GM19239 (cell line): ENCODE data around the gene SIAH3.

ENCODE experiments used
- DNase-seq: peaks from one replicate; pipeline ENCODE4 v3.0.0; 2011; ENCODE audit warnings: low spot score; ENCODE audit not compliant: insufficient read length
- FAIRE-seq: peaks from 2 replicates; lab custom pipeline; 2011; peaks lifted over from hg19 to GRCh38; lab: Jason Lieb, UNC

SIAH3 gene

DNA sequence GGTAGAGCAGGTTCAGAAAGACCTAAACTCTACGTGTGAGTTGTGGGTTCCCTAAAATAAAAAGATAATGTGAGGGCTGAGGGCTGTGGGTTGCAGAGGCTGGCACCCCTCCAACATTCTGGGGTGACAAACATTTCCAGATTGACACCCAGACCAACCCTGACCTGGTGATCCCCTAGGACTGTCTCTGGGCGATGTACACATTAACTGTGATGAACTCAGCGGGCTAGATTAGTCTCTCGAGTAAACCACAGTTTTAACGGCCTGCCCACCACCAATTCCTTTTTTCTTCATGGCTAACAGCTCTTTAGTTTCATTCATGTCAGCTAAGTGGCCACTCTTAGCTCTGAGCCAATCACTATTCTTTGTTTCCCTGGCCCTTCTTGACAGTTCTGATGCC, 24.8 kb downstream of the SIAH3 start:
- FAIRE-seq, result no peak
- DNase-seq, result no peak

- FAIRE-seq, result no peak
Measured at GRCh38 chr13:45825387-45825650, 26.2 kb downstream of the SIAH3 start.

GRCh38 chr13:45823583-45823982, 28.0 kb downstream of the SIAH3 start:
- FAIRE-seq, result no peak
- no peak for DNase-seq

More at GRCh38 chr13:45825387-45825650, 26.2 kb downstream of the SIAH3 start:
- DNase-seq, result no peak

GRCh38 chr13:45821811-45822210, 29.7 kb downstream of the SIAH3 start:
- FAIRE-seq, result no peak
- DNase-seq, result no peak

GRCh38 chr13:45820106-45820838, 31.3 kb downstream of the SIAH3 start:
- no peak for FAIRE-seq
- no peak for DNase-seq

DNA sequence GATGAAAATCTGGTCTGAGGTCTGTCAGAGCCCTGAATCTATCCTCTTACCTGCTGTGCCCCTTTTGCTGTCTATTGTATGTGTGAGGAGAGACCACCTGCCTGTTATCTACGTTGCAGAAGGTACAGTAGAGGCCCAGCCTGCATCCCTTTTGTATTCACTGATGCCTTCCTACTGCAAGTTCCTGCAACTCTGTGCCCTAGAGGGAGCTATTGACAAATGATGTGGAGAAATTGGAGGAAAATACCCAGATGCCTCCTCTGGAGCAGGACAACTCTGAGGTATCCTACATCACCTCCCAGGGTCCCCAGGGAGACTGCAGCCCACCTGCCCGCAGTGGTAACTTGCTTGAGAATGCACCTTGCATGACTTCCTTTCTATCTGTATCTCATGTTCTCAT, 33.7 kb downstream of the SIAH3 start:
- FAIRE-seq (no peak), DNase-seq (no peak)

DNA sequence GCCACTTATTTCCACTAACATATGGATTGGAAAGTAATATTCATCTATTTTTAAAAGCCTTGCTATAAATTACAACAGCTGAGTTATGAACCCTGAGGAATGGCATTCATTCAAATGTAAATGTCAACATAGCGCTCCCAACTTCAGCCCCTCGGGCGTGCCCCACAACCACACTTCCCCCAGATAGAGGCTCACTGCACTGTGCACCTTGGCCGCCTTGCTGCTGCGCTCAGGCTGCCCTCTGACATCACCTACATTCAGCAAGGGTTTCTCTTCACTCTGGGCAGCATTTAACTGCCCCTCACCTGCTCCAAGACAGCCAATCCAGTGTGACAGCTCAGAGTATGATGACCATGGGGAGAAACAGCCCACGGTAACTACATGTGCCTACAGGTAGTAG, 35.1 kb downstream of the SIAH3 start:
- DNase-seq (no peak), FAIRE-seq (no peak)

GRCh38 chr13:45812695-45813372, 38.7 kb downstream of the SIAH3 start:
- DNase-seq (no peak), FAIRE-seq (no peak)

GRCh38 chr13:45811891-45812694, 39.5 kb downstream of the SIAH3 start:
- DNase-seq (no peak), FAIRE-seq (no peak)

GRCh38 chr13:45809801-45810394, 41.7 kb downstream of the SIAH3 start:
- DNase-seq, result no peak
- no peak for FAIRE-seq

DNA sequence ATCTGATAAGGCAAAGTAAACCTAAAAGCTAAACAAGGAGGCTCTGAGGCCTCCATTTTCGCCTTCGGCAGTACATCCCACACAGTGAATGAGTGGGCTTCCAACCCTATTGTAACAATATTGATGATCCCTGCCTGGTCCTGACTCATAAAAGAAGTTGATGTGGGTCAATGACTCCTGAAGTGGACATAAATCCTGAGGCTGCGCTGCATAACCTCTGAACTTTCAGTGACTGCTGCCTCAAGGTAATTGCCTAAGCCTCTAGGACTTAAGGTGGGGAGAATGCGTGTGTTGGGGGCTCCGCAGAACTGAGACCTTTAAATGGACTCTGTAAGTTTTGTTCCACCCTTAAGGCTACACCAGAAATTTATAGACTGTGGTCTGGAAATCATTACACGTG, 42.6 kb downstream of the SIAH3 start:
- no peak for FAIRE-seq
- DNase-seq, result no peak

GRCh38 chr13:45807520-45808099, 43.9 kb downstream of the SIAH3 start:
- no peak for FAIRE-seq
- peak; percentile 33 for DNase-seq

DNA sequence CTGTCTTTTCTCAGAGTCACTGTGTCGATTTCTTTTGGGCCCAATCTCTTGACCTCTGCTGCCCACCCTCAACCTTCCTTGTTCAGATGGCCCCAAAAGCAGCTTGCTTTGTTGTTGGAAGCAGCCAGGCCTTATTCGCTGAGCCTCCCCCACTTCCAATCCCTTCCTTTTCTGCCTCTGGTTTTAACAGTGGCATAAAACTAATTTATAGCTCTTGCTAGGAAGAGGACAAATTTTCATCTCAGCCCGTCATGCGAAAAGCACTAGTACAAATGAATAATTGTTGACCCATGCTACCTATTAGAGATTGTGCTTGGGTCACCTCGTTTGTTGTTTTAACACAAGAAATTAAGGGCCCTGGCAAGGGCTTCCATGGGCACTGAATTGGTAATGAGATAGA, 51.1 kb downstream of the SIAH3 start:
- FAIRE-seq (no peak), DNase-seq (no peak)

GRCh38 chr13:45799451-45799850, 52.1 kb downstream of the SIAH3 start:
- no peak for DNase-seq
- no peak for FAIRE-seq

GRCh38 chr13:45798851-45799250, 52.7 kb downstream of the SIAH3 start:
- FAIRE-seq, result no peak

GRCh38 chr13:45796426-45797235, 54.9 kb downstream of the SIAH3 start:
- DNase-seq (no peak), FAIRE-seq (no peak)

More at GRCh38 chr13:45798851-45799250, 52.7 kb downstream of the SIAH3 start:
- no peak for DNase-seq

- FAIRE-seq (no peak), DNase-seq (no peak)
Measured at GRCh38 chr13:45792827-45793303, 58.7 kb downstream of the SIAH3 start.

GRCh38 chr13:45788011-45788410, 63.5 kb downstream of the SIAH3 start:
- FAIRE-seq, result no peak
- no peak for DNase-seq

DNA sequence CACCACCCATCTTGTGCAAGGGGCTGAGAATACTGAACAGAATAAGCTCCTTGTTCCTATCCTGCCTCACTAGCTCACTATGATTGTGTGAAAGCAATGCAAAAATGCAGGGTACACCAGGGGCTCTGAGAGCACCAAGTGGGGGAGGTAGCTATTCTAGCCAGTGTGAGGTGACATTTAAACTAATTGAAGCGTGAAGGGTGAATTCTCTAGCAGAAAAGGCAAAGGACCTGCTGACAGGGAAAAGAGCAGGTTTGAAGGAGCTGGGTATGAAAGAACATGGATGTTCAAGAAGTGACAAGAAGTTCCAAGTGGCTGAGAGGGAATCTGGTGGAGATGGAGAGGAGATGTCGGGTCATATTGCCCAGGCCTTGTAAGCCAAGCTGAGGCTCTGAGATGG, 64.2 kb downstream of the SIAH3 start:
- no peak for FAIRE-seq
- no peak for DNase-seq
